Measurements from ENCODE around the gene KCNMA1.

- no peak for TF ChIP-seq CTCF (IDR thresholded peaks at IDR 0.05)
- TF ChIP-seq EZH2 (IDR thresholded peaks at IDR 0.05; ENCODE audit: borderline replicate concordance, insufficient read depth, low read depth, low read length, poor library complexity, severe bottlenecking) = no peak
Measured at GRCh38 chr10:77358656-77359055, 279.0 kb downstream of the KCNMA1 start.

Measured in B cell (primary cell).